Brain microvascular endothelial cell (primary cell): ENCODE measurements around the gene CFAP46.

Experiments
- DNase-seq: peaks from one replicate; pipeline ENCODE4 v3.0.0-alpha.2; 2020
- H3K27ac ChIP-seq: fragments of 250-450 bp; sonication (Bioruptor Pico); 2 replicates; pipeline ENCODE4 v1.5.1; 2020; ENCODE audit warnings: mild to moderate bottlenecking, moderate library complexity
- H3K27me3 ChIP-seq: fragments of 250-450 bp; sonication (Bioruptor Pico); replicated peaks from 2 replicates; pipeline ENCODE4 v1.5.1; 2020; ENCODE audit warnings: mild to moderate bottlenecking
- H3K36me3 ChIP-seq: fragments of 250-450 bp; sonication (Bioruptor Pico); replicated peaks from 2 replicates; pipeline ENCODE4 v1.5.1; 2020; ENCODE audit warnings: mild to moderate bottlenecking
- H3K4me3 ChIP-seq: 2 replicates; pipeline ENCODE4 v1.5.1; 2011; ENCODE audit warnings: low read depth, mild to moderate bottlenecking, control low read depth, low read length, moderate library complexity
- CTCF ChIP-seq: IDR thresholded peaks from 2 replicates; pipeline ENCODE4 v1.5.1; 2011; ENCODE audit warnings: low read depth, mild to moderate bottlenecking, moderate library complexity, low read length, control low read depth, inconsistent platforms; ENCODE audit errors: missing control alignments
- in situ Hi-C: cut with HindIII; loops from 2 replicates; pipeline ENCODE4 v1.10.0; 2017; ENCODE audit warnings: low sequenced_read_pairs, low pct_ligation_motif_present

The CFAP46 gene

GRCh38 chr10:132806561-132807003 is 135.8 kb downstream of the CFAP46 start:
- no peak for TF ChIP-seq CTCF
- Histone ChIP-seq H3K4me3 (no peak overlapping the region), H3K27me3 (no peaks in the 10 kb centered on the region), H3K27ac (no peak overlapping the region), H3K36me3 (no peaks in the 10 kb centered on the region)
- in situ Hi-C loops, result no loop called here
- no peak for DNase-seq

- Histone ChIP-seq H3K36me3 (no peaks in the 10 kb centered on the region), H3K27ac (no peak overlapping the region), H3K4me3 (no peak overlapping the region), H3K27me3 (no peaks in the 10 kb centered on the region)
- no peak for DNase-seq
- no peak for TF ChIP-seq CTCF
- in situ Hi-C loops, result no loop called here
Measured at GRCh38 chr10:132806110-132806509, 136.3 kb downstream of the CFAP46 start.

- Histone ChIP-seq H3K36me3 (no peaks in the 10 kb centered on the region), H3K27me3 (no peaks in the 10 kb centered on the region), H3K4me3 (no peak overlapping the region), H3K27ac (no peak overlapping the region)
- in situ Hi-C loops, result no loop called here
- no peak for DNase-seq
- no peak for TF ChIP-seq CTCF
Measured at GRCh38 chr10:132805599-132805998, 136.8 kb downstream of the CFAP46 start.

GRCh38 chr10:132804785-132805426 is 137.5 kb downstream of the CFAP46 start:
- no peak overlapping the region for H3K4me3 ChIP-seq
- no peaks in the 10 kb centered on the region for H3K36me3 ChIP-seq
- TF ChIP-seq CTCF, result no peak
- H3K27ac ChIP-seq, result no peak overlapping the region
- H3K27me3 ChIP-seq, result no peaks in the 10 kb centered on the region
- in situ Hi-C loops, result no loop called here
- no peak for DNase-seq

- Histone ChIP-seq H3K27ac (no peak overlapping the region), H3K4me3 (no peak overlapping the region), H3K36me3 (no peaks in the 10 kb centered on the region), H3K27me3 (no peaks in the 10 kb centered on the region)
- no peak for TF ChIP-seq CTCF
- no peak for DNase-seq
- in situ Hi-C loops, result no loop called here
Measured at GRCh38 chr10:132804287-132804686, 138.1 kb downstream of the CFAP46 start.
